Body of pancreas (tissue), 4 donors: ENCODE measurements around the gene SUGP2. TPM values are rescaled to one million over a fixed set of nuclear protein-coding genes. Genes with fewer than 3 reads are reported as not detected.

Experiments used
- ATAC-seq: fragments of 150-250 bp; one replicate; pipeline ENCODE4 v1.9.1; 2016
- DNase-seq, 4 donors: peaks; one replicate each; pipeline ENCODE4 v3.0.0-alpha.2; 2019
- H3K27ac ChIP-seq, 4 donors: fragments of 200-600 bp; sonication (generic); 1 replicate in 3 of 4; 2 replicates in 1 of 4; pipeline versions ENCODE4 v1.5.1 to v1.6.1; 2016 to 2019; ENCODE audit warnings: mild to moderate bottlenecking in 1 of 4, mixed read lengths in 1 of 4, moderate library complexity in 1 of 4
- H3K27me3 ChIP-seq, 2 donors: fragments of 200-600 bp; sonication (generic); one replicate each; pipeline ENCODE4 v1.6.0; 2016; ENCODE audit warnings: mild to moderate bottlenecking in 1 of 2
- H3K36me3 ChIP-seq, 2 donors: fragments of 200-600 bp; sonication (generic); replicated peaks in 1 of 2; 2 replicates each; pipeline ENCODE4 v1.5.1; 2016; ENCODE audit warnings: low read depth in 2 of 2; ENCODE audit not compliant: insufficient read depth in 1 of 2
- H3K4me1 ChIP-seq: fragments of 200-600 bp; sonication (generic); one replicate; pipeline ENCODE4 v1.6.0; 2016
- H3K4me3 ChIP-seq, 2 donors: fragments of 200-600 bp; sonication (generic); 1 replicate in 1 of 2; 2 replicates in 1 of 2; pipeline ENCODE4 v1.5.1; 2016 to 2019
- H3K9me3 ChIP-seq, 3 donors: fragments of 200-600 bp; sonication (generic); 1 replicate in 2 of 3; 2 replicates in 1 of 3; pipeline ENCODE4 v1.5.1; 2016
- POLR2A ChIP-seq, 3 donors: fragments of 450-650 bp; IDR thresholded peaks; one replicate each; pipeline ENCODE4 v1.6.1; 2016; ENCODE audit warnings: antibody characterized with exemption in 3 of 3, mild to moderate bottlenecking in 2 of 3
- WGBS, 2 donors: methylation state at CpG; one replicate each; pipeline ENCODE4 v1.1.5; 2017; 5-methylcytosine and 5-hydroxymethylcytosine counted together
- intact Hi-C: fragments of 100-400 bp; cut with DNase I; formaldehyde crosslinking; loops from one replicate; pipeline ENCODE4 v1.15.1; 2023
- total RNA-seq, 2 donors: library from RNA; depleted of rRNA; stranded (reverse); fragments of >200 nt; gene quantifications; one replicate each; pipeline ENCODE4 v1.1.0, GENCODE V29; 2016
- TF ChIP-seq, protein P1 (sequence below), 7 experiments: fragments of 450-650 bp in 4 of 7; fragments of 200-600 bp in 3 of 7; sonication (generic) in 3 of 7; IDR thresholded peaks; one replicate each; pipeline ENCODE4 v1.5.1; 2016 to 2019; ENCODE audit warnings: antibody characterized with exemption in 7 of 7

SUGP2 gene
- total RNA-seq, 2 donors from 2014 or later = 22.1 to 115 TPM

DNA sequence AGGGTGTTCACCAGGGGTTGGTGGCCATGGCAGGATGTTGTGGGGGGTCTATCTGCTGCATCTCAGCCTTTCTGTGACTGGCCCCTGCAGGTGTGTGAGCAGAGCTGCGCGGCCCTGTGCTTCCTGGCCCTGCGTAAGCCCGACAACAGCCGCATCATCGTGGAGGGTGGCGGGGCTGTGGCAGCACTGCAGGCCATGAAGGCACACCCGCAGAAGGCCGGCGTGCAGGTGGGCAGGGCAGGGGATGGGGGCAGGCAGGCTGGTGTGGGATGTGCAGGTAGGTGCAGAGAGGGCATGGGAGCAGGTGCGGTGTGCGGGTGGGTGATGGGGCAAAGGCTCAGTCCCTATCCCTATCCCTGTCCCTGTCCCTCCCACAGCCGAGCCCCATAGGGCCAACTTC lies 22.4 kb upstream of the SUGP2 start:
- no peaks in the 10 kb centered on the region for H3K9me3 ChIP-seq
- intact Hi-C loops = loop anchor here (10.0 kb wide), 1 partner anchor 79 kb away; the partner anchor contains the start of gene TMEM161A
- ATAC-seq = no peak

DNA sequence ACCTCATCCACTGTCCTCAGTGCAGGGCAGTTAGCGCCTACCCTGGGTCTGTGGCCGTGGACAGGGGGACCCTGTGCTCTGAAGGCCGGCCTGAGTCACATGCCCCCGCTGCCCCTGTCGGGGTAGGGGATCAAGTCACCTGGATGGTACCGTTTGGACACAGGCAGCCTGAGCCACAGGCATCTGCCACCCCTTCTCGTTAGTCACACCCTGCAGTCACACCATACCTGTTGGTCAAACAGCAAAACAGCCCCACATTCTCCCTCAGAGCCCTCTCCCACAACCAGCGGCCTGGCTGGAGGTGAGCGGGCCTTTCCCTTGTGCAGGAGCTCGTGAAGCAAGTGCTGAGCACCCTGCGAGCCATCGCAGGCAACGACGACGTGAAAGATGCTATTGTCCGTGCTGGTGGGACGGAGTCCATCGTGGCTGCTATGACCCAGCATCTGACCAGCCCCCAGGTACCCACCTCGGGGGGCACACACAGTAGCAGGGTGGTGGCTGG lies 21.7 kb upstream of the SUGP2 start:
- no peak for DNase-seq
- Histone ChIP-seq H3K27me3 (no peaks in the 10 kb centered on the region), H3K4me1 (no peaks in the 10 kb centered on the region), H3K36me3 (no peaks in the 10 kb centered on the region), H3K27ac (no peak overlapping the region), H3K9me3 (no peaks in the 10 kb centered on the region), H3K4me3 (no peak overlapping the region)
- ATAC-seq = no peak
- TF ChIP-seq, protein P1, sequence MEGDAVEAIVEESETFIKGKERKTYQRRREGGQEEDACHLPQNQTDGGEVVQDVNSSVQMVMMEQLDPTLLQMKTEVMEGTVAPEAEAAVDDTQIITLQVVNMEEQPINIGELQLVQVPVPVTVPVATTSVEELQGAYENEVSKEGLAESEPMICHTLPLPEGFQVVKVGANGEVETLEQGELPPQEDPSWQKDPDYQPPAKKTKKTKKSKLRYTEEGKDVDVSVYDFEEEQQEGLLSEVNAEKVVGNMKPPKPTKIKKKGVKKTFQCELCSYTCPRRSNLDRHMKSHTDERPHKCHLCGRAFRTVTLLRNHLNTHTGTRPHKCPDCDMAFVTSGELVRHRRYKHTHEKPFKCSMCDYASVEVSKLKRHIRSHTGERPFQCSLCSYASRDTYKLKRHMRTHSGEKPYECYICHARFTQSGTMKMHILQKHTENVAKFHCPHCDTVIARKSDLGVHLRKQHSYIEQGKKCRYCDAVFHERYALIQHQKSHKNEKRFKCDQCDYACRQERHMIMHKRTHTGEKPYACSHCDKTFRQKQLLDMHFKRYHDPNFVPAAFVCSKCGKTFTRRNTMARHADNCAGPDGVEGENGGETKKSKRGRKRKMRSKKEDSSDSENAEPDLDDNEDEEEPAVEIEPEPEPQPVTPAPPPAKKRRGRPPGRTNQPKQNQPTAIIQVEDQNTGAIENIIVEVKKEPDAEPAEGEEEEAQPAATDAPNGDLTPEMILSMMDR (IDR thresholded peaks at IDR 0.05) = no peak
- no peak for TF ChIP-seq POLR2A (IDR thresholded peaks at IDR 0.05)
- intact Hi-C loops = loop anchor here (10.0 kb wide), 1 partner anchor 80 kb away; the partner anchor contains the start of gene TMEM161A
- WGBS, 2 donors = 95% methylated on average over 4 to 19 of the region's 19 CpGs

More for the DNA sequence above, 22.4 kb upstream of the SUGP2 start:
- TF ChIP-seq, protein P1 (IDR thresholded peaks at IDR 0.05) = no peak
- no peak for TF ChIP-seq POLR2A (IDR thresholded peaks at IDR 0.05)
- H3K4me1 ChIP-seq = no peaks in the 10 kb centered on the region
- no peak for DNase-seq
- H3K27ac ChIP-seq = no peak overlapping the region
- WGBS, 2 donors = 93 to 95% methylated on average over 4 to 13 of the region's 13 CpGs
- H3K27me3 ChIP-seq = no peaks in the 10 kb centered on the region
- no peaks in the 10 kb centered on the region for H3K36me3 ChIP-seq
- no peak overlapping the region for H3K4me3 ChIP-seq

DNA sequence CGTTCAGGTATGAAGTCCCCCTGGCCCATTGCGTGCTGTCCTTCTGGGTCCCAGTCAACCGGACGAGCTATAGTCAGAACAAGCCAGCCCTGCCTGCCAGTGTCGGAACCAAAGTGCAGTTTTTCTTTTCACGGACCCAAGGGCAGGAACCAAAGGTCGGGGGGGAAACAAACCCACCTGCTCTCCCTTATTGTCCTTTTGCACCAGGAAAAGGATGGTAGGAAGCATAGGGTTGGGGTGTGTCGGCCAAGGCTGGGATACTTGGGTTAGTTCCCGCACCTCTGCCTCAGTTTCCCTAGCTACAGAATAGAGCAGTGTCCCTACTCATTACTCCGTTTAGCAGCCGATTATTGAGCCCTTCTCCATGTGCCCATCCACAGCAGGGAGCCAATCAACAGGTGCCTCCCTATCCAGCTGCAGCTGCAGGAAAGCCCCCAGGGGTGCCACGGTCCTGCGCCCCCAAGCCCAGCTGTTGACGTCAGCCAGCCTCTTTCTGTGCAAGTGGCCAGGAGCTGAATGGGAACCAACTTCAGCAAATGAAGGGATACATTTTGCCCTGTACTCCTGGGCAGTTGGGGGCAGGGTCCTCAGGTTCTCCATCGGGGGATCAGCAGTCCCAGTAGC lies 21.1 kb upstream of the SUGP2 start:
- Histone ChIP-seq H3K27ac (no peak overlapping the region), H3K36me3 (no peaks in the 10 kb centered on the region), H3K4me1 (no peaks in the 10 kb centered on the region), H3K27me3 (no peaks in the 10 kb centered on the region), H3K4me3 (no peak overlapping the region), H3K9me3 (no peaks in the 10 kb centered on the region)
- WGBS, 2 donors = 89% methylated on average over 9 to 15 of the region's 15 CpGs
- TF ChIP-seq, protein P1 (IDR thresholded peaks at IDR 0.05) = no peak
- TF ChIP-seq POLR2A (IDR thresholded peaks at IDR 0.05) = no peak
- intact Hi-C loops = loop anchor here (10.0 kb wide), 1 partner anchor 80 kb away; the partner anchor contains the start of gene TMEM161A
- DNase-seq (no peak), ATAC-seq (no peak)

DNA sequence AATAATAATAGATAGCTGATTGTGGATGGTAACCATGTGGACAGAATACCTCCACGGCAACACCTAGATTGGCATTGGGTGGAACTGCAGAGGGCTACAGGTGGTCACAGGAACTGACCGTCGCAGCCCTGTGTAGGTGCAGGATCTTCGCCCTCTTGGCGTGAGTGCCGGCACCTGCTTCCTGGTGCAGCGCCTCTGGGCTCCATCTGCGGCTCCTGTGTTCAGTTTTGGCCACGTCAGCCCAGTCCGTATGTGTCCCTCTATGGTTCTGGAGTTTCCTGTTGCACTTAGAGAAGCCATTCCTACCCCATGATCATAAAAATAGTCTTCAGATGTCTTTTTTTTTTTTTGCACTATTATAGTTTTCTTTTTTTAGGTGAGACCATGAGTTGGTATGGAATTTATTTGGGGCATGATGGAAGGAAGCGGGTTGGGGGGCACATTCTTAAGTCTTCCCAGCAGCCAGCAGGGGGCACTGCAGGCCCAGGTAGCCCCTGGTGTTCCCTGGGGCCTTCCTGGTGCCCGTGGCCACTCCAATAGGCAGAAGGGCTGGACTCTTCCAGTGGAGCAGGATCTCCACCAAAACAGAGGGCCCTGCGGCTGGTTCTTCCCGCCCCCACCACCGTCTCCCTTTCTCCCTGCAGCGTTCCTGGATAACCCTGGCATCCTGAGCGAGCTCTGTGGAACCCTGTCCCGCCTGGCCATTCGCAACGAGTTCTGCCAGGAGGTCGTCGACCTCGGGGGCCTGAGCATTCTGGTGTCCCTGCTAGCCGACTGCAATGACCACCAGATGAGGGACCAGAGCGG lies 20.4 kb upstream of the SUGP2 start:
- H3K4me1 ChIP-seq = no peaks in the 10 kb centered on the region
- H3K9me3 ChIP-seq = no peaks in the 10 kb centered on the region
- H3K27me3 ChIP-seq = no peaks in the 10 kb centered on the region
- peak; percentile 52 to 72 (median 66) for DNase-seq
- no peaks in the 10 kb centered on the region for H3K36me3 ChIP-seq
- peak; percentile 64 for ATAC-seq
- H3K27ac ChIP-seq = no peak overlapping the region
- TF ChIP-seq, protein P1 (IDR thresholded peaks at IDR 0.05) = peak; percentile 39 to 72 (median 61)
- TF ChIP-seq POLR2A (IDR thresholded peaks at IDR 0.05) = no peak
- no peak overlapping the region for H3K4me3 ChIP-seq
- intact Hi-C loops = loop anchor here (10.0 kb wide), 1 partner anchor 81 kb away; the partner anchor contains the start of gene TMEM161A
- 82 to 89% methylated on average over 25 of the region's 25 CpGs for WGBS, 2 donors
